CD8-positive, alpha-beta memory T cell (primary cell): ENCODE results near the gene RPL7A. TPM values are rescaled to one million over a fixed set of nuclear protein-coding genes. Genes with fewer than 3 reads are reported as not detected.
"Not testable (repeated sequence)": the region's sequence is repeated elsewhere in the genome, so short reads cannot be mapped to it uniquely, and the experiment has no call there.

Experiments used
- CTCF ChIA-PET: fragments of 350-600 bp; sonication (Branson Sonifier 250); formaldehyde crosslinking; loops from one replicate; lab custom pipeline; 2021; ENCODE audit warnings: antibody characterized with exemption; lab: Charles Lee
- POLR2A ChIA-PET: fragments of 350-600 bp; sonication (Branson Sonifier 250); formaldehyde crosslinking; loops from one replicate; lab custom pipeline; 2021; ENCODE audit warnings: antibody characterized with exemption; lab: Charles Lee
- DNase-seq, 5 donors: peaks; one replicate each; pipeline versions ENCODE4 v3.0.0 to v3.0.0-alpha.2; 2020 to 2022; ENCODE audit warnings: mixed read lengths in 1 of 5
- H3K27ac ChIP-seq: one replicate; pipeline ENCODE4 v1.7.0; 2013; ENCODE audit warnings: low read depth, mild to moderate bottlenecking, low read length, moderate library complexity
- H3K27me3 ChIP-seq: 2 replicates; pipeline ENCODE4 v1.7.0; 2013; ENCODE audit warnings: low read length, mild to moderate bottlenecking; ENCODE audit not compliant: insufficient read depth, poor library complexity, severe bottlenecking
- H3K36me3 ChIP-seq: 2 replicates; pipeline ENCODE4 v1.7.0; 2013; ENCODE audit warnings: mild to moderate bottlenecking, low read length, moderate library complexity; ENCODE audit not compliant: insufficient read depth
- H3K4me1 ChIP-seq: 2 replicates; pipeline ENCODE4 v1.7.0; 2013; ENCODE audit warnings: mild to moderate bottlenecking, low read length, moderate library complexity; ENCODE audit not compliant: insufficient read depth
- H3K4me3 ChIP-seq: 2 replicates; pipeline ENCODE4 v1.7.0; 2013; ENCODE audit warnings: mild to moderate bottlenecking, low read length
- H3K9me3 ChIP-seq: 2 replicates; pipeline ENCODE4 v1.7.0; 2013; ENCODE audit warnings: mild to moderate bottlenecking, low read length
- H3K27ac Mint-ChIP-seq, 8 donors: one replicate each; pipeline ENCODE4 v1.8.0; 2020 to 2021; ENCODE audit warnings: mixed read lengths in 8 of 8, mild to moderate bottlenecking in 6 of 8, inconsistent platforms in 3 of 8, moderate library complexity in 3 of 8
- H3K27me3 Mint-ChIP-seq, 2 donors: one replicate each; pipeline ENCODE4 v1.8.0; 2020 to 2021; ENCODE audit warnings: mixed read lengths in 2 of 2, mild to moderate bottlenecking in 1 of 2, moderate library complexity in 1 of 2
- H3K36me3 Mint-ChIP-seq, 3 donors: one replicate each; pipeline ENCODE4 v1.8.0; 2020 to 2021; ENCODE audit warnings: mixed read lengths in 3 of 3, inconsistent platforms in 1 of 3, mild to moderate bottlenecking in 1 of 3
- H3K4me1 Mint-ChIP-seq, 3 donors: one replicate each; pipeline ENCODE4 v1.8.0; 2020 to 2021; ENCODE audit warnings: mixed read lengths in 3 of 3, inconsistent platforms in 1 of 3, mild to moderate bottlenecking in 1 of 3
- H3K4me3 Mint-ChIP-seq, 7 donors: one replicate each; pipeline ENCODE4 v1.8.0; 2020 to 2021; ENCODE audit warnings: mixed read lengths in 7 of 7, mild to moderate bottlenecking in 6 of 7, moderate library complexity in 4 of 7, inconsistent platforms in 2 of 7
- H3K9me3 Mint-ChIP-seq, 5 donors: one replicate each; pipeline ENCODE4 v1.8.0; 2020 to 2022; ENCODE audit warnings: mixed read lengths in 5 of 5, mild to moderate bottlenecking in 3 of 5, moderate library complexity in 2 of 5, inconsistent platforms in 1 of 5
- polyA plus RNA-seq: library from polyadenylated mRNA; unstranded; fragments of 300-500 nt; fragmentation: Illumina TruSeq; gene quantifications from one replicate; pipeline ENCODE4 v1.2.3, GENCODE V29; 2021
- total RNA-seq, 2 experiments: library from RNA; stranded (reverse); gene quantifications; one replicate each; pipeline ENCODE4 v1.2.3, GENCODE V29; 2021

Gene RPL7A
- total and polyA plus RNA-seq, 3 experiments from 2014 or later: 1,038 to 3,155 (median 3,139) TPM

DNA sequence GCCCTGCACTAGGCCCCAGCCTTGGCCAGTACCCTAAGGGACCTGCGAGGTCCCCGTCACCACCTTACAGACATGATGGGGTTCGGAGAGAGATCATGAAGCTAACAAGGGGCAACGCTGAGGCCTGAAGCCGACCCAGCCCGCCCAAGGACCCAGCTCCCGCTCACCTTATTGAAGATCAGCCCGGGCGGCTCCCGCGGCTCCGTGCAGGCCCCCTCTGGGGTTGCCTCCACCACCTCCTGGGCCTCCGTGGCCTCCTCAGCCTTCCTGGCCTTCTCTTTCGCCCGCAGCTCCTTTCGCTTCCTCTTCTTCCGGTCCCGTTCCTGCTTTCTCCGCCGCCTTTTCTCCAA lies 15.7 kb upstream of the RPL7A start:
- no peaks in the 10 kb centered on the region for H3K9me3 Mint-ChIP-seq
- H3K36me3 Mint-ChIP-seq: peaks cover 3 to 65% (median 4%) of the 10 kb centered on the region in 3 donors
- no peaks in the 10 kb centered on the region for H3K9me3 ChIP-seq
- H3K4me3 Mint-ChIP-seq: peak overlapping the region in 1 of 7 donors; percentile 24
- DNase-seq: no peak
- peak overlapping the region in 1 of 8 donors; percentile 24 for H3K27ac Mint-ChIP-seq
- peaks cover 21 to 54% (median 39%) of the 10 kb centered on the region in 3 donors for H3K4me1 Mint-ChIP-seq
- no peaks in the 10 kb centered on the region for H3K27me3 ChIP-seq
- CTCF ChIA-PET: interaction anchor here (0.8 to 1.1 kb wide), 2 partner anchors 42 to 71 kb away, joined by 3 to 4 read pairs; no protein-coding TSS in a partner anchor
- H3K27ac ChIP-seq: no peak overlapping the region
- H3K4me1 ChIP-seq: peaks cover 29% of the 10 kb centered on the region
- H3K36me3 ChIP-seq: peaks cover 34% of the 10 kb centered on the region
- POLR2A ChIA-PET: interaction anchor here (1.0 to 1.1 kb wide), 2 partner anchors 16 to 44 kb away, joined by 3 to 4 read pairs; partner anchors contain the start of genes MED22, RPL7A and STKLD1
- no peak overlapping the region for H3K4me3 ChIP-seq
- no peaks in the 10 kb centered on the region for H3K27me3 Mint-ChIP-seq

DNA sequence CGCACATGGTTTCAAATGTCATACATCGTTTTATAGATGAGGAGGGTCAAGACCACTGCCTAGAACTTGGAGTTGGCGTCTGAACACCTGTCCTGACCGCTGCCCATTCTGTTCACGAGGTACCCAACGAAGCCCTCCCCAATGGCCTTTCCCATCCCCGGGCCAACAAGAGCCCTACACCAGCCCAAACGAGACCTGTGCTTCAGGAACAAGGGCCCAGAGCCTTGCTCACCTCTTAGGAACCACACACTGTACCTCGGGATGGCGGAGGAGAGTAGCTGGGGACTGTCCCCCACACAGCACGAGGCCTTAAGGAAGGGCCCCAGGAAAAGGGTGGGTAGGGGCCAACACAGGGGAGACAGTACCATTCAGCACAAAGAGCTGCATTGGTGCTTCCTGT lies 15.0 kb upstream of the RPL7A start:
- no peaks in the 10 kb centered on the region for H3K9me3 ChIP-seq
- Mint-ChIP-seq H3K4me3 (peak overlapping the region in 2 of 7 donors; percentile 24 to 66), H3K36me3 (peaks cover 3 to 61% (median 4%) of the 10 kb centered on the region in 3 donors), H3K9me3 (no peaks in the 10 kb centered on the region), H3K4me1 (peaks cover 21 to 52% (median 35%) of the 10 kb centered on the region in 3 donors), H3K27me3 (no peaks in the 10 kb centered on the region), H3K27ac (peak overlapping the region in 1 of 8 donors; percentile 79)
- DNase-seq: peak in 1 of 5 donors; percentile 38
- peaks cover 34% of the 10 kb centered on the region for H3K36me3 ChIP-seq
- H3K27me3 ChIP-seq: no peaks in the 10 kb centered on the region
- POLR2A ChIA-PET: interaction anchor here (1.0 to 1.1 kb wide), 2 partner anchors 15 to 44 kb away, joined by 3 to 4 read pairs; partner anchors contain the start of genes MED22, RPL7A and STKLD1
- no peak overlapping the region for H3K27ac ChIP-seq
- CTCF ChIA-PET: interaction anchor here (0.8 to 1.1 kb wide), 2 partner anchors 41 to 70 kb away, joined by 3 to 4 read pairs; no protein-coding TSS in a partner anchor
- no peak overlapping the region for H3K4me3 ChIP-seq
- peaks cover 29% of the 10 kb centered on the region for H3K4me1 ChIP-seq

DNA sequence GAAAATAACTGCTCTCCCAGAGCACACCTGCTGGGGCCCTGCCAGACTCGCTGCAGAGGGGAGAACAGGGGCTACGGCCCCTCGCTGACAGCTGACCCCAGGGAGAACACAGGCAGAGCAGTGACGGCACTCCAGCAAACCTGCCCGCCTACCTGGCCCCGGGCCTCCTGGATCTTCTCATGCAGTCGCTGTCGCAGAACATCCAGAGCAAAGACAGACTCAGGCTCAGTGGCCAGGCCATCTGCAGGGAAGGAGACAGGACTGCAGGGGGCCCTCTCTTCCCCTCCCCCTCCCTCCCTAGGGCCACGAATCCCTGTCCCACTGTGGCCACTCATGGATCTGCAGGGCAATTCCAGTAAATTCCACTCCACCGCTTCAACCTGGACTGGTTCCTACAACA lies 14.5 kb upstream of the RPL7A start:
- POLR2A ChIA-PET: interaction anchor here (0.6 kb wide), 1 partner anchor 826 kb away, joined by 8 read pairs; no protein-coding TSS in a partner anchor
- Mint-ChIP-seq H3K4me1 (peaks cover 21 to 50% (median 35%) of the 10 kb centered on the region in 3 donors), H3K4me3 (peak overlapping the region in 2 of 7 donors; percentile 22 to 36)

DNA sequence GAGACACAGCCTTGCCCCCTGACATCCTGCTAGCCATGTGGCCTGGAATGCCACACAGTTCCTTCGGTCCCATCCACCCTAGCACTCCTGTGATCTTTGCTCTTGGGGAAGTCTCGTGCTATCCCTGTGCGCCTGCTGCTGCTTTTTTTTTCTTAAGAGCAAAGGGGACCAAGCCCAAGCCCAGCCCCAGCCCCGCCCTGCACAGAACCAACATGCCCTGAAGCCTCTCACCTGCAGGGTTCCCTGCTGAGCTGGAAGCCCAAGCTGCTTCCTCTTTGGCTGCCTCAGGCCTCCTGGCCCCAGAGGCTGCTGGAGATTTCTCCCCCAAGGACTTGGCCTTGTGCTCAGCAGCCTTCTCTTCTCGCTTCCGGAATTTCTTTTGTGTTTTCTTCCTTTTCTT lies 13.9 kb upstream of the RPL7A start:
- Mint-ChIP-seq H3K27ac (peak overlapping the region in 5 of 8 donors; percentile 24 to 94 (median 47)), H3K4me3 (peak overlapping the region in 4 of 7 donors; percentile 36 to 59 (median 37)), H3K4me1 (peaks cover 21 to 45% (median 40%) of the 10 kb centered on the region in 3 donors), H3K36me3 (peaks cover 3 to 61% (median 8%) of the 10 kb centered on the region in 3 donors), H3K9me3 (no peaks in the 10 kb centered on the region), H3K27me3 (no peaks in the 10 kb centered on the region)
- Histone ChIP-seq H3K9me3 (no peaks in the 10 kb centered on the region), H3K36me3 (peaks cover 34% of the 10 kb centered on the region), H3K4me1 (peaks cover 29% of the 10 kb centered on the region), H3K4me3 (no peak overlapping the region), H3K27ac (no peak overlapping the region), H3K27me3 (no peaks in the 10 kb centered on the region)
- DNase-seq: peak in 1 of 5 donors; percentile 39
- CTCF ChIA-PET: interaction anchor here (0.9 to 2.0 kb wide), 4 partner anchors 23 to 190 kb away, joined by 3 to 7 read pairs (median 4); no protein-coding TSS in a partner anchor
- POLR2A ChIA-PET: interaction anchor here (0.6 to 2.1 kb wide), 3 partner anchors 14 to 826 kb away, joined by 8 to 14 read pairs (median 8); partner anchors contain the start of genes MED22 and RPL7A

More for the DNA sequence above, 14.5 kb upstream of the RPL7A start:
- H3K36me3 Mint-ChIP-seq: peaks cover 3 to 61% (median 4%) of the 10 kb centered on the region in 3 donors
- H3K4me1 ChIP-seq: peaks cover 29% of the 10 kb centered on the region
- H3K27me3 ChIP-seq: no peaks in the 10 kb centered on the region
- CTCF ChIA-PET: no interaction called here
- H3K27ac ChIP-seq: no peak overlapping the region
- H3K27ac Mint-ChIP-seq: peak overlapping the region in 2 of 8 donors; percentile 52 to 84
- no peaks in the 10 kb centered on the region for H3K9me3 Mint-ChIP-seq
- peaks cover 34% of the 10 kb centered on the region for H3K36me3 ChIP-seq
- no peak overlapping the region for H3K4me3 ChIP-seq
- H3K9me3 ChIP-seq: no peaks in the 10 kb centered on the region
- DNase-seq: peak in 1 of 5 donors; percentile 38
- no peaks in the 10 kb centered on the region for H3K27me3 Mint-ChIP-seq

DNA sequence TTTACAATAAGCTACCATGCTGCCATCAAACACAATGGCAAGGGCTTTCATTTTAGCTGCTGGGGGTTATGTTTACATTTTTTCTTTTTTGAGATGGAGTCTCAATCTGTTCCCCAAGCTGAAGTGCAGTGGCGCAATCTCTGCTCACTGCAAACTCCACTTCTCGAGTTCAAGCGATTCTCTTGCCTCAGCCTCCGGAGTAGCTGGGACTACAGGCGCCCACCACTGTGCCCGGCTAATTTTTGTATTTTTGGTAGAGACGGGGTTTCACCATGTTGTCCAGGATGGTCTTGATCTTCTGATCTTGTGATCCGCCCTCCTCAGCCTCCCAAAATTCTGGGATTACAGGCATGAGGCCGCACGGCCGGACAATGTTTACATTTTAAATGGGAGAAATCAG lies 13.1 kb upstream of the RPL7A start:
- H3K4me1 ChIP-seq: peaks cover 31% of the 10 kb centered on the region
- Mint-ChIP-seq H3K36me3 (peaks cover 3 to 65% (median 8%) of the 10 kb centered on the region in 3 donors), H3K4me1 (peaks cover 28 to 45% (median 42%) of the 10 kb centered on the region in 3 donors), H3K27ac (peak overlapping the region in 7 of 8 donors; percentile 72 to 96 (median 93)), H3K4me3 (peak overlapping the region; percentile 95 to 98 (median 96))
- DNase-seq, H3K27me3 Mint-ChIP-seq, H3K9me3 ChIP-seq, H3K9me3 Mint-ChIP-seq, H3K27me3 ChIP-seq: not testable (repeated sequence)
- peak overlapping the region; percentile 92 for H3K4me3 ChIP-seq
- ChIA-PET CTCF (interaction anchor here (0.9 to 2.0 kb wide), 5 partner anchors 22 to 191 kb away, joined by 3 to 7 read pairs (median 4); no protein-coding TSS in a partner anchor), POLR2A (interaction anchor here (1.8 to 2.1 kb wide), 2 partner anchors 13 to 36 kb away, joined by 8 to 14 read pairs; partner anchors contain the start of genes MED22 and RPL7A)
- peaks cover 34% of the 10 kb centered on the region for H3K36me3 ChIP-seq
- peak overlapping the region; percentile 72 for H3K27ac ChIP-seq

DNA sequence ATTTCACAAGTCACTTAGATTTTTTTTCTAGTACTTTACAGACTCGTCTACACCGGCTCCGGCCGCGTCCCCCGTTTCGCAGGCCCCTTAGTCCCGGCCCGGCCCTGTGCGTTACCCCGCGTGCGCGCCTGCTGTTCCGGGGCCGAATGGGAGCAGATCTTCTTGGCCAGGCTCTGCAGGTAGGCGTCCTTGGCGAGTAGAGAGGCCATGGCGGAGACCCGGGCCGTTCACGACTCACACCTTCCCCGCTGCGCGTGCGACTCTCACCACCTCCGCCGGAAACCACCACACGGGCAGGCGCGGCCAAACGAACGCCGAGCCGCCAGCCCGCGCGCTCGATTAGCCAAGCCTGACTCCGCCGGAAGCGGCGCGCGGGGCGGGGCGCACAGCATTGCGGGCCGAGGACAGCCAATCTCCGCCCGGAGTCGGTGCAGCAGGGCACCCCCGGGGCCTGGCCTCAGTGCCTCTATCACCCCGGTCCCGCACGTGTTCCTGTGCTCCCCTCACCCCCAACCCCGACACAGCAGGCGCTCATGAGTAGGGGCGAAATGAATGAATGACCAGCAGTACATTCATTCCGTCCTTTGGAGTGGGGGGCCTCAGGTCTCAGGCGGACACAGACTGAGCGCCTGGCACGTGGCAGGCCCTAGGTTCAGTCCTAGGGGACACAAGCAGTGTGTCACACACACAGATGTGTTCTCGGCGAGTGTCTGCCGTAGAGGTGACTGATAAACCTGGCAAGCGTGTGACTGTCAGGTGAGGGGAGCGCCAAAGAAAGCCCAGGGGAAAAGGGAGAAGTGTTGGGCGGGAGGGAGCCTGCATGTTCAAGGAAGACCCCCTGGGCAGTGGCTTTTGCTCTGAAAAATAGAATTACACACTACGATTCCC lies 11.8 kb upstream of the RPL7A start, which contains the start of gene SURF6:
TSS of gene SURF6 (minus strand) at position 265 of the 888 bp plus-strand sequence. CDS start at position 209, 56 bp downstream.
- Histone ChIP-seq H3K27ac (peak within 1 kb of the TSS; percentile 72), H3K36me3 (peaks cover 26% of the 10 kb centered on the region), H3K4me3 (peak within 1 kb of the TSS; percentile 92), H3K27me3 (no peaks in the 10 kb centered on the region), H3K9me3 (no peaks in the 10 kb centered on the region), H3K4me1 (peaks cover 41% of the 10 kb centered on the region)
- DNase-seq: peak; percentile 89 to 94 (median 93)
- peak within 1 kb of the TSS; percentile 92 to 96 (median 94) for H3K27ac Mint-ChIP-seq
- ChIA-PET POLR2A (interaction anchor here (0.6 to 2.1 kb wide), 3 partner anchors 20 to 38 kb away, joined by 3 to 14 read pairs (median 8); partner anchors contain the start of genes SURF1 and SURF2), CTCF (interaction anchor here (1.2 to 2.0 kb wide), 3 partner anchors 35 to 42 kb away, joined by 3 to 7 read pairs (median 5); no protein-coding TSS in a partner anchor)
- H3K36me3 Mint-ChIP-seq: peaks cover 0 to 65% (median 8%) of the 10 kb centered on the region in 3 donors
- H3K4me3 Mint-ChIP-seq: peak within 1 kb of the TSS; percentile 95 to 98 (median 96)
- H3K4me1 Mint-ChIP-seq: peaks cover 36 to 53% (median 49%) of the 10 kb centered on the region in 3 donors
- no peaks in the 10 kb centered on the region for H3K9me3 Mint-ChIP-seq
- no peaks in the 10 kb centered on the region for H3K27me3 Mint-ChIP-seq

DNA sequence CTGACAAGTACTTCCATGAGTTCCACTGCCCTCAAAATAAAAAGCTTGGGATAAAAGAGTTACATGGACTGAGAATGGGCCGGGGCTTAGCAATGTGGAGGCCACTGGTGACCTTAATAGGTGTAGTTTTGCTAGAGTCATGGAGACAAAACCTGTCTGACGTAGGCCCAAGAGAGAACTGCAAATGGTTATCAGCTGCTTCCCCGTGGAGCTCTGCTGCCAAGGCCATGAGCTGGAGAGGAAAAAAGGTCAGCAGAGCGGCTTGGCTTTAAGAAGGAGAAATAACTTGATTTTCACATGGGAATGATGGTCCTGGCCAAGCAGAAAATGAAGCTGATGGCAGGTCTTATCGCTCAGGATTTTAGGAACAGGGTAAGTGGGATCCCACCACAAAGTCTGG lies 8.4 kb upstream of the RPL7A start:
- peak overlapping the region in 5 of 8 donors; percentile 23 to 91 (median 68) for H3K27ac Mint-ChIP-seq
- H3K27me3 ChIP-seq: no peaks in the 10 kb centered on the region
- no peaks in the 10 kb centered on the region for H3K9me3 ChIP-seq
- peaks cover 23% of the 10 kb centered on the region for H3K36me3 ChIP-seq
- no peaks in the 10 kb centered on the region for H3K27me3 Mint-ChIP-seq
- H3K4me1 ChIP-seq: peaks cover 29% of the 10 kb centered on the region
- peaks cover 33 to 46% (median 41%) of the 10 kb centered on the region in 3 donors for H3K4me1 Mint-ChIP-seq
- DNase-seq: no peak
- H3K9me3 Mint-ChIP-seq: no peaks in the 10 kb centered on the region
- H3K36me3 Mint-ChIP-seq: peaks cover 0 to 63% (median 8%) of the 10 kb centered on the region in 3 donors
- H3K27ac ChIP-seq: no peak overlapping the region
- H3K4me3 Mint-ChIP-seq: peak overlapping the region in 2 of 7 donors; percentile 35 to 70
- H3K4me3 ChIP-seq: no peak overlapping the region
- POLR2A ChIA-PET: interaction anchor here (1.4 kb wide), 1 partner anchor 8 kb away, joined by 6 read pairs; the partner anchor contains the start of genes MED22 and RPL7A
- CTCF ChIA-PET: interaction anchor here (1.1 to 1.7 kb wide), 2 partner anchors 34 to 147 kb away, joined by 3 to 5 read pairs; no protein-coding TSS in a partner anchor
